Measurements from ENCODE around the gene GPSM3.
"Not testable (repeated sequence)": the region's sequence is repeated elsewhere in the genome, so short reads cannot be mapped to it uniquely, and the experiment has no call there.

The GPSM3 gene

DNA sequence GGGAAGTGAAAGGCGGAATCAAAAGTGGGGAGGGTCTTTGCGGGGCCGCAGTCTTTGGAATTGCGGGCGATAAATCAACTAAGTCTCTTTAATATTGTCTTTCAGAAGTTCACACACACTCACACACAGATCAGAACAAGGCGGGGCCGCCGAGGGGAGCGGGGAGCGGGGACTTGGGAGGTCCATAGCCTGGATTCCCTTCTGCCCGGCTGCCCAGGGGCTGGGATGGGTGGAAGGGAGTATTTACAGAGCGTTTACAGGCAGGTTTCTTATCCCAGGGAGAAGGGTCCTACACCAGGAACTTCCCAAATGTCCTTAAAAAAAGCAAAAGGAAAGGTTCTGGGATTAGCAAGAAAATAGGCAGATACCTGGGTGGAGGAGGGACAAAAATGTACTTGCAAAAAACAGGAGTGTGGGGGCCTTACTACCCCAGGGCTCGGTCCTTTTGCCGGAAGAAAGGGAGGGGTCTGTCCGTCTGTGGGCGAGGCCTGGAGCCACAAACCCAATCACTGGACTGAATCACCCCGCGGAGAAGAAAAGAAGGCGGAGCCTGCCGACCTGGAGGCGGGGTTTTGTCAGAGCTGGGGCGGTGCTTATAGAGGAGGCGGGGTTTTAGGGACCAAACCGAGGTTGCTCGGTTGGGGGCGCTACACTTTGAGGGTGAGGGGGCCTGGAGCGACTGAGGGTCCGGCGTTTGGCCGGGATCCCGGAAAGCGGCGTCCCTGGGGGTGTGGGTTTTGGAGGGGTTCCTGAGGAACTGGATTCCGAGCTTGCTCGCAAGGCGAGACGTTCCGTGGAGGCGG lies 44.0 kb downstream of the GPSM3 start:
- peak; percentile 84 for DNase-seq

DNA sequence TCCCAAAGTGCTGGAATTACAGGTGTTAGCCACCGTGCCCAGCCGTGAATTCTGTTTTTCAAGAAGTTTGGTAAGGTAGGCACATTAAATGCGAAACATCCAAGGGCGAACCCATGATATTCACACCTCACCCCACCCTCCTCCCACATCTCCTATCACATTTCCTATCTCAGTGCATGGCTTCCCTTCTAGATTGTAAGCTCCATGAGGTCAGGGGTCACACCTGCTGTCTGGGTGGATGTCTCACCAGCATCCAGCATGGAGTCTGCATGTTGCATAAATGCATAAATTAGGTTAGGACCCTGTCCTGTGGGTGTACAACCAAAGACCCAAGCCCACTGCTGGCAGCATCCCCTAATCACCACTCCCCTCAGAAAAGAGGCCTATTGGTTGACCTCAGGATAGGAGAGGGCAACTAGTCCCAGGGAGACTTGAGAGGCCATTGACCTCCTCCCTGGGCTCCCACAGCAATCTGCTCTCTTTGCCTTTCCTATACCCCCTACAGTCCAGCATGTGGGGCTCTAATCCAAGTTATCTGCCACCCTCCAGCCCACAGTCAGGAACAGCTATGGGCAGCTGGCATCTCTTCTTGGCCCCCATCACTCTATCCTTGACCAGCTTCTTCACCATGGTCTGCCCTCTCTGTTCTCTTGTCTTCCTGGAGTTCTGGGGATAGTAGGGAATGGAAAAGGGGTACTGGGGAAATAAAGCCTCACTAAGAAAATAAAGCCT lies 44.9 kb downstream of the GPSM3 start:
- no peak for DNase-seq

DNA sequence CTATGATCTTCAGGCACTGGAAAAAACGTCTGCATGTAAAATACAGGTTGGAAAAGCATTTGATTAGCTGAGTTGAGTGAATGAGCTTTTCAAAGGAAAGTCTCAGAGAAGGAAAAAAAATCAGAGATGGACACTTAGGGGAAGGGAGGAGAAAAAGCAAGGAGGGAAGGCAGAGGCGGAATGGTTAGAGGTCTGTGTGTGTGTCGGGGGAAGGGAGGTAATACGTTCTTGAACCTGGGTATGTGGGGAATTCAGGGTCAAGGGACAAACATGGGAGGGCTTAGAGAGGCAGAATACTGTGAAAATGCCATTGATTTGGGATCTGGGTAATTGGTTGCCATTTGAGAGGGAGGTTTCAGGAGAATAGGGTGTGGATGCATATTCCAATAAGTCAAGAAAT lies 45.8 kb downstream of the GPSM3 start:
- no peak for DNase-seq

DNA sequence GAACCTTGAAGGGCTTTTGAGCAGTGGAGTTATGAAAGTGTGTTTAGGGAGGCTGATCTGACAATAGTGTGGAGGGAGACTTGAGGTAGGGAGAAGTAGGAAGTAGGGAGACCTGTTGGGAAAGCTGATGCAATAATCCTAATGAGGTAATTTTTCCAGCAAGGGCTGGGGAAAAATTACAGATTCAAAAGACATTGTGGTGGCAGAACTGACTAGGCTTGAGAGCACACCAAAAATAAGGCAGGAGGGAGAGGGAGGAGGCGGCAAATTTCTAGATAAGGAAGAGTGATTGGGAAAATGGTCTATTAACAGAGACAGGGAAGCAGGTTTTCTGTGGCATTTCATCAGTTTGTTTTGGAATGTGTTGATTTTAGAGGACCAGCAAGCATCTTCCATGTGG lies 46.2 kb downstream of the GPSM3 start:
- no peak for DNase-seq

DNA sequence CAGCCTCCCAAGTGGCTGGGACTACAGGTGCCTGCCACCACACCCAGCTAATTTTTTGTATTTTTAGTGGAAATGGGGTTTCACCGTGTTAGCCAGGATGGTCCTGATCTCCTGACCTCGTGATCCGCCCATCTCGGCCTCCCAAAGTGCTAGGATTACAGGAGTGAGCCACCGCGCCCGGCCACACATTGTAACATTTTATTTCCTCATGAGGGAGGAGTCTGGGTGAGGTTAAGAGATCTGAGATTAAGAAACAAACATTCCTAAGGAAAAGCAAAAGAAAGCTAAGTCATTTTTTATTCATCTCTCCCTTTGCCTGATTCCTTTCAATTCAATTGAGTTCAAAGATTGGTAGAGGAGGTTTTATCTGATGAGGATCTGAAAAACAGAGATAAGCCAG lies 48.2 kb downstream of the GPSM3 start:
- DNase-seq: not testable (repeated sequence)
